HCT116 (cell line): Measurements from ENCODE around the gene SLC24A3. TPM values are rescaled to one million over a fixed set of nuclear protein-coding genes. Genes with fewer than 3 reads are reported as not detected.
"Not testable (repeated sequence)": the region's sequence is repeated elsewhere in the genome, so short reads cannot be mapped to it uniquely, and the experiment has no call there.

Experiments used
- ATAC-seq: fragments of 200-7000 bp; cut with Tn5 transposase; 2 replicates; pipeline ENCODE4 v1.9.1; 2020; ENCODE audit warnings: mild to moderate bottlenecking, moderate library complexity
- BruUV-seq: library from RNA; stranded (reverse); fragments of 400-500 nt; replicated peaks from 2 replicates; lab custom pipeline; 2021; lab: Mats Ljungman, UMichigan
- CTCF ChIA-PET: fragments of 300-600 bp; sonication (Branson Sonifier 250); formaldehyde crosslinking; loops from one replicate; lab custom pipeline; 2021; ENCODE audit warnings: antibody characterized with exemption; lab: Charles Lee
- POLR2A ChIA-PET: fragments of 300-600, 350-600 bp; sonication (Branson Sonifier 250); formaldehyde crosslinking; loops from one replicate; lab custom pipeline; 2021; ENCODE audit warnings: antibody characterized with exemption; lab: Charles Lee
- RAD21 ChIA-PET, 2 experiments: fragments of 300-600 bp; sonication (Branson Sonifier 250); formaldehyde crosslinking; loops; one replicate each; lab custom pipeline; 2023; ENCODE audit warnings: low total read pairs in 2 of 2; ENCODE audit not compliant: uncharacterized antibody in 2 of 2, unreplicated experiment in 2 of 2, low non-redundant PET in 1 of 2; lab: Charles Lee
- DNase-seq: peaks from one replicate; pipeline ENCODE4 v3.0.0-alpha.2; 2010; ENCODE audit warnings: low read depth, low spot score
- H2AFZ ChIP-seq: fragments of 200-600 bp; shearing (Covaris generic), sonication (generic); 2 replicates; pipeline ENCODE4 v1.6.1; 2017; ENCODE audit warnings: low read depth, mixed run types, mixed read lengths, antibody characterized with exemption, low read length; ENCODE audit not compliant: poor library complexity, severe bottlenecking
- H3K27ac ChIP-seq: 2 replicates; pipeline ENCODE4 v1.5.1; 2012; ENCODE audit warnings: low read depth, low read length
- H3K27me3 ChIP-seq: fragments of 200-600 bp; sonication (generic); 2 replicates; pipeline ENCODE4 v1.6.1; 2016; ENCODE audit warnings: mixed run types, low read length, mixed read lengths; ENCODE audit not compliant: insufficient read depth
- H3K36me3 ChIP-seq, 2 experiments: fragments of 200-500 bp in 1 of 2; fragments of 200-600 bp in 1 of 2; sonication (Bioruptor generic) in 1 of 2; sonication (generic) in 1 of 2; 2 replicates each; pipeline versions ENCODE4 v1.5.1 to v1.6.1; 2014 to 2016; ENCODE audit warnings: low read length in 2 of 2, inconsistent platforms in 1 of 2, mixed read lengths in 1 of 2, mixed run types in 1 of 2; ENCODE audit not compliant: insufficient read depth in 2 of 2, control insufficient read depth in 1 of 2
- H3K4me1 ChIP-seq, 2 experiments: fragments of 200-600 bp in 1 of 2; sonication (generic) in 1 of 2; 2 replicates each; pipeline versions ENCODE4 v1.5.1 to v1.6.1; 2012 to 2017; ENCODE audit warnings: low read length in 2 of 2, inconsistent platforms in 1 of 2, mild to moderate bottlenecking in 1 of 2, mixed read lengths in 1 of 2, mixed run types in 1 of 2, moderate library complexity in 1 of 2; ENCODE audit not compliant: insufficient read depth in 2 of 2, control insufficient read depth in 1 of 2
- H3K4me2 ChIP-seq: fragments of 200-600 bp; sonication (generic); 2 replicates; pipeline ENCODE4 v1.6.1; 2017; ENCODE audit warnings: mixed run types, low read length, mixed read lengths
- H3K4me3 ChIP-seq, 2 experiments: fragments of 200-600 bp in 1 of 2; sonication (generic) in 1 of 2; replicated peaks in 1 of 2; 2 replicates each; pipeline ENCODE4 v1.5.1; 2011 to 2016; ENCODE audit warnings: low read length in 2 of 2, control low read depth in 1 of 2, low read depth in 1 of 2, mild to moderate bottlenecking in 1 of 2, mixed read lengths in 1 of 2, mixed run types in 1 of 2
- H3K79me2 ChIP-seq: fragments of 200-600 bp; sonication (generic); 2 replicates; pipeline ENCODE4 v1.6.1; 2017; ENCODE audit warnings: mild to moderate bottlenecking, mixed run types, low read length, moderate library complexity, mixed read lengths; ENCODE audit not compliant: insufficient read depth
- H3K9ac ChIP-seq: fragments of 200-600 bp; sonication (generic); 2 replicates; pipeline ENCODE4 v1.6.1; 2016; ENCODE audit warnings: low read length, mixed read lengths
- H3K9me2 ChIP-seq: fragments of 200-600 bp; sonication (generic), shearing (Covaris generic); 2 replicates; pipeline ENCODE4 v1.6.1; 2017; ENCODE audit warnings: mixed run types, mild to moderate bottlenecking, moderate library complexity; ENCODE audit not compliant: insufficient read depth
- H3K9me3 ChIP-seq, 2 experiments: fragments of 200-500 bp in 1 of 2; fragments of 200-600 bp in 1 of 2; sonication (Bioruptor generic) in 1 of 2; sonication (generic) in 1 of 2; 2 replicates each; pipeline ENCODE4 v1.6.1; 2014 to 2017; ENCODE audit warnings: low read length in 2 of 2, mixed read lengths in 2 of 2, inconsistent platforms in 1 of 2, low read depth in 1 of 2, mild to moderate bottlenecking in 1 of 2, mixed run types in 1 of 2, moderate library complexity in 1 of 2; ENCODE audit not compliant: control insufficient read depth in 1 of 2, insufficient read depth in 1 of 2
- H4K20me1 ChIP-seq: fragments of 200-600 bp; sonication (generic), shearing (Covaris generic); 2 replicates; pipeline ENCODE4 v1.6.1; 2017; ENCODE audit warnings: mixed run types, mild to moderate bottlenecking, moderate library complexity; ENCODE audit not compliant: insufficient read depth
- CBX3 ChIP-seq: IDR thresholded peaks from 2 replicates; pipeline ENCODE4 v1.6.1; 2012; ENCODE audit warnings: low read depth
- SRF ChIP-seq: IDR thresholded peaks from 2 replicates; pipeline ENCODE4 v1.6.1; 2012; ENCODE audit warnings: low read depth
- intact Hi-C: fragments of 100-400 bp; cut with micrococcal nuclease; formaldehyde crosslinking; loops from 2 replicates; pipeline ENCODE4 v1.10.0; 2022
- total RNA-seq: library from RNA; stranded (reverse); gene quantifications from one replicate; pipeline ENCODE4 v1.2.1, GENCODE V29; 2021; ENCODE audit not compliant: unreplicated experiment

The SLC24A3 gene
- total RNA-seq, 1 experiment from 2014 or later = not detected

GRCh38 chr20:19750907-19751636, 538.6 kb downstream of the SLC24A3 start:
- Histone ChIP-seq H3K27me3 (no peaks in the 10 kb centered on the region), H2AFZ (no peak overlapping the region), H3K4me1 (no peaks in the 10 kb centered on the region), H3K27ac (no peak overlapping the region), H3K36me3 (no peaks in the 10 kb centered on the region), H3K4me2 (no peak overlapping the region), H3K79me2 (no peaks in the 10 kb centered on the region), H3K9me2 (no peaks in the 10 kb centered on the region), H3K9me3 (no peaks in the 10 kb centered on the region), H3K4me3 (no peak overlapping the region), H4K20me1 (no peaks in the 10 kb centered on the region), H3K9ac (no peak overlapping the region)
- intact Hi-C loops = no loop called here
- no peak for TF ChIP-seq SRF
- no peak for TF ChIP-seq CBX3
- no peak for DNase-seq
- no peak for ATAC-seq
- ChIA-PET POLR2A (no interaction called here), CTCF (no interaction called here), RAD21 (no interaction called here)
- no TSS peak for BruUV-seq

GRCh38 chr20:19754201-19754600, 541.8 kb downstream of the SLC24A3 start:
- H2AFZ ChIP-seq, intact Hi-C loops, RAD21 ChIA-PET, H3K9ac ChIP-seq, H3K9me3 ChIP-seq, DNase-seq, H3K27me3 ChIP-seq, H3K9me2 ChIP-seq, H3K4me3 ChIP-seq, H3K27ac ChIP-seq, CTCF ChIA-PET, POLR2A ChIA-PET, H4K20me1 ChIP-seq, H3K36me3 ChIP-seq, BruUV-seq, ATAC-seq, H3K4me2 ChIP-seq, H3K79me2 ChIP-seq: not testable (repeated sequence)
- H3K4me1 ChIP-seq = peaks cover 6 to 18% of the 10 kb centered on the region in 2 experiments
